BJ (cell line): ENCODE data around the gene PACRG. TPM values are rescaled to one million over a fixed set of nuclear protein-coding genes. Genes with fewer than 3 reads are reported as not detected.

Experiments
- CTCF ChIA-PET: fragments of 350-600 bp; formaldehyde crosslinking; extraction: SDS; loops from one replicate; lab custom pipeline; 2021; ENCODE audit warnings: antibody characterized with exemption, inconsistent platforms; lab: Yijun Ruan, JAX
- POLR2A ChIA-PET: fragments of 300-600 bp; sonication (Branson Sonifier 250); formaldehyde crosslinking; extraction: SDS; loops from one replicate; lab custom pipeline; 2021; ENCODE audit warnings: antibody characterized with exemption; lab: Charles Lee
- DNase-seq: peaks from one replicate; pipeline ENCODE4 v3.0.0-alpha.2; 2011; ENCODE audit warnings: low read depth
- H3K27me3 ChIP-seq: 2 replicates; pipeline ENCODE4 v1.6.0; 2011; ENCODE audit warnings: low read length; ENCODE audit not compliant: control insufficient read depth, insufficient read depth
- H3K36me3 ChIP-seq: 2 replicates; pipeline ENCODE4 v1.5.1; 2011; ENCODE audit warnings: low read length; ENCODE audit not compliant: control insufficient read depth, insufficient read depth
- H3K4me3 ChIP-seq: 2 replicates; pipeline ENCODE4 v1.5.1; 2011; ENCODE audit warnings: low read depth, mild to moderate bottlenecking, control low read depth, low read length
- CTCF ChIP-seq: IDR thresholded peaks from 2 replicates; pipeline ENCODE4 v1.5.1; 2011; ENCODE audit warnings: low read depth, mild to moderate bottlenecking, control low read depth, inconsistent platforms, low read length, moderate library complexity; ENCODE audit not compliant: insufficient read depth
- polyA plus RNA-seq: library from polyadenylated mRNA; depleted of rRNA; stranded (reverse); fragments of >200 nt; gene quantifications from 2 replicates; pipeline ENCODE4 v1.2.3, GENCODE V29; 2011

Gene PACRG
- polyA plus RNA-seq, 1 experiment, result 0.20 TPM

- H3K27me3 ChIP-seq, result no peaks in the 10 kb centered on the region
- TF ChIP-seq CTCF, result no peak
- ChIA-PET CTCF (no interaction called here), POLR2A (no interaction called here)
- H3K4me3 ChIP-seq, result no peak overlapping the region
- H3K36me3 ChIP-seq, result no peaks in the 10 kb centered on the region
- no peak for DNase-seq
Observed at GRCh38 chr6:163253556-163254213, 525.9 kb downstream of the PACRG start.

GRCh38 chr6:163254341-163254835, 526.6 kb downstream of the PACRG start:
- DNase-seq, result no peak
- no peak for TF ChIP-seq CTCF
- Histone ChIP-seq H3K27me3 (no peaks in the 10 kb centered on the region), H3K4me3 (no peak overlapping the region), H3K36me3 (no peaks in the 10 kb centered on the region)
- POLR2A ChIA-PET, result no interaction called here
- CTCF ChIA-PET, result no interaction called here

- POLR2A ChIA-PET, result no interaction called here
- no peak for TF ChIP-seq CTCF
- H3K27me3 ChIP-seq, result no peaks in the 10 kb centered on the region
- H3K4me3 ChIP-seq, result no peak overlapping the region
- no peak for DNase-seq
- H3K36me3 ChIP-seq, result no peaks in the 10 kb centered on the region
- CTCF ChIA-PET, result no interaction called here
Observed at GRCh38 chr6:163255265-163255664, 527.5 kb downstream of the PACRG start.

GRCh38 chr6:163259689-163260088, 531.9 kb downstream of the PACRG start:
- H3K36me3 ChIP-seq, result no peaks in the 10 kb centered on the region
- no peak for DNase-seq
- no peaks in the 10 kb centered on the region for H3K27me3 ChIP-seq
- ChIA-PET POLR2A (no interaction called here), CTCF (no interaction called here)
- H3K4me3 ChIP-seq, result no peak overlapping the region
- TF ChIP-seq CTCF, result no peak

- ChIA-PET POLR2A (no interaction called here), CTCF (no interaction called here)
Observed at GRCh38 chr6:163260111-163260895, 532.5 kb downstream of the PACRG start.

More at GRCh38 chr6:163260111-163260895, 532.5 kb downstream of the PACRG start:
- no peak for DNase-seq
- H3K27me3 ChIP-seq, result no peaks in the 10 kb centered on the region
- TF ChIP-seq CTCF, result no peak
- no peaks in the 10 kb centered on the region for H3K36me3 ChIP-seq
- H3K4me3 ChIP-seq, result no peak overlapping the region
